HG02623 (cell line): ENCODE results near the gene LYPD6B.

Source experiments
- ATAC-seq: cut with Tn5 transposase; IDR thresholded peaks from one replicate; pipeline ENCODE4 v1.9.1; 2021; ENCODE audit warnings: moderate library complexity; ENCODE audit not compliant: unreplicated experiment

LYPD6B gene

GRCh38 chr2:149104221-149104620, 65.7 kb downstream of the LYPD6B start:
- no peak for ATAC-seq

DNA sequence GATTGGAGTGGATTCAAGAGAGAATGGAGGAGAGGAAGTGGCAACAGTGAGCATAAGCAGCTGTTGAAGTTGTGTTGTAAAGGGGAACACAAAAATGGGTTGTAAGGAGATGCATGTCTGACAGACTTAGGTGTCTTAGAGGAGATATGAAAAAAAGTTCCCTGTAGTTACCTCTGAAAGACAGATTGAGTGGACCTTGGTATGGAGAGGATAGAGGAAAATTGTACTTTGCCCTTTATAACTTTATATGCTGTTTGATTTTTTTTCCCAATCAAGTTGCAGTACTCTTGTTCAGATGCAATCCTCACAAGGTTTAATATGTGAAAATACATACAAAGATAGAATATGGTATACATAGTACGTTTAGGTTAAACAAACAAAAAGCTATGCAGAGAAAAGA, 73.6 kb downstream of the LYPD6B start:
- no peak for ATAC-seq

DNA sequence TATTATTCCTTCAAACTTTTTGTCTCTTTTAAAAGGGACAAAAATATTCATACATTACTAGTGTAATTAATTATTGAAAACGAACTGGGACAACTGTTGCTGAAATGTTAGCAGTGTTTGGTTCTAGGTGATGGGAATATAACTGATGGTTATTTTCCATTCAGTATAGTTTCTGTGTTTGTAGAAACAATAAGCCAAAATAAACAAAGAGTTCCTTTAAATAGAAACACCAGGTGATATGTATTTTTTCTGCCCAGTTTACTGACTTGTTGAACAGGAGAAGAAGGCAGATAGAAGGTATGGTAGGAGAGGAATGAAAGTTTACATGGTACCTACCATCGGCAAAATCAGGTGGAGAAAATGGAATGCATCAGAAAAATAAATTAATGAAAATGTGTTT, 74.2 kb downstream of the LYPD6B start:
- ATAC-seq, result no peak

DNA sequence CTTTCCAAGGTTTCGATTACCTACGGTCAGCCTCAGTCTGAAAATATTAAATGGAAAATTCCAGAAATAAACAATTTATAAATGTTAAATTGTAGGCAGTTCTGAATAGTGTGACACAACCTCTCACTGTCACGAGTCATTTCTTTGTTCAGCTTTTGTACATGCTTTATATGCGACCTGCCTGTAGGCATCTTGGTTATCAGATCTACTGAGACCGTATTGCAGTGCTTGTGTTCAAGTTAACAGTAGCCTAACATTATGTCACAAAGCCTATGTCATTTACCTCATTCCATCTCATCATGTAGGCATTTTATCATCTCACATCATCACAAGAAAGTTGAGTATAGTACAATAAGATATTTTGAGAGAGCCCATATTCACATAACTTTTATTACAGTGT, 77.3 kb downstream of the LYPD6B start:
- no peak for ATAC-seq

GRCh38 chr2:149119368-149119767, 80.9 kb downstream of the LYPD6B start:
- no peak for ATAC-seq

DNA sequence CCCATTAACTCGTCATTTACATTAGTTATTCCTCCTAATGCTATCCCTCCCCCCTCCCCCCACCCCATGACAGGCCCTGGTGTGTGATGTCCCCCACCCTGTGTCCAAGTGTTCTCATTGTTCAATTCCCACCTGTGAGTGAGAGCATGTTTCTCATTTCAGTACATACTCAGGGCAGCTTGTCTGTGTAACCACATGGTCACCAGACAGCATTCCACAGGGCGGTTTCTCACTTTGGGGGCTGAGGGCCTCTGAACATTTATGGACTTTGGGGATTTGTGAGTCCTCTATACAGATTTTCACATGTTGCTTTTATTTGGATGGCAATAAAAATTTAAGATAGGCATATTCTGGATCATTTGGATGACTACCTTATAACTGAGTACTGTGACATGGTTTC, 84.0 kb downstream of the LYPD6B start:
- no peak for ATAC-seq

DNA sequence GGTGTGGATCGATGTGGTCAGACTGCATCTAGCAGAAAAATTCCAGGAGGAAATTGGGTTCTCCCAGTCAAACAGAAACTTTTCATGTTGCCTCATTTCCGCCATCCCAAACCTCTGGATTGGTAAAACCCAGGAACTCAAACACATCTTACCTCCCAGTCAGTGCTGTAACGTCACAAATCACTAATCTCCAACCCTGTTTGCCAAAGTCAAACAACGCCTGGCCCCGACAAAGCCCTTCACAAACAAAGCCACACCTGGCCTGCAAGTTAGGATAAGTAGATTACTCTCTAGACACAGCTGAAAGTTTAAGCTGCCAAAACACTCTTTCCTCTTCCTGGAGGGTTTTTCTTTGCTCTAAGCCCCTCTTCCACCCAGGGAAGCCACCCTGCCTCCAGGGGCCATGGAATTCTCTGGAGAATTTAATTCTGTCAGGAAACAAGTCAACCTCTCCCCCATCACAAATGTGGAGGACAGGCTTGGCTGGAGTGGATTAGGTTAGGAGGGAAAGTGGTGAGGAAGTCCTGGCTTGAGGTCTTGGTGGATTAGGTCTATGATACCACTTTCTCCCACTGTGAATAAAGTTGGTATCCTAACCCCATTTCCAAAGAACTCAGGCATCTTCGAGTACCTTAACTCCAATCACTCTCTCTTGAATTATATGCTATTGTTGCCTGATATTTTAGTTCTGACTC, 86.7 kb downstream of the LYPD6B start:
- ATAC-seq, result no peak

- no peak for ATAC-seq
Measured at GRCh38 chr2:149129433-149129832, 90.9 kb downstream of the LYPD6B start.

- no peak for ATAC-seq
Measured at GRCh38 chr2:149132339-149132738, 93.8 kb downstream of the LYPD6B start.

- no peak for ATAC-seq
Measured at GRCh38 chr2:149132901-149133300, 94.4 kb downstream of the LYPD6B start.

GRCh38 chr2:149134335-149134923, 95.9 kb downstream of the LYPD6B start:
- ATAC-seq, result no peak

- ATAC-seq, result no peak
Measured at GRCh38 chr2:149136111-149136510, 97.6 kb downstream of the LYPD6B start.

DNA sequence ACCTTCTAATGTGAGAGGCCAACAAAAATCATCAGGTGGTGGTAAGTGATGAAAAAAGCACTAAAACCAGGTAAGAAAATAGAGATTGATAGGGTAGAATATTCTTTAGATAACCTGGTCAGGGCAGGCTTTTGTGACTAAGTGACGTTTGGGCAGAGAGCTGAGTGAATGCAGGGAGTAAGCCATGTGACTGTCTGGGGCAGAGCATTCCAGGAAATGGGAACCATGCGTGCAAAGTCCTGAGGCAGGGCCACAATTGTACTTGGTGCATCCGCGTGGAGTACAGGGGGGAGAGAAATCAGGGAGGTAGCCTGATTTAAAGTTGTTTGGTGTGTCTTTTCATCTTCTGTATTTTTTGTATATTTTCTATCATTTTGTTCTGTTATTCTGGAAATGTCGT, 102.5 kb downstream of the LYPD6B start:
- no peak for ATAC-seq

GRCh38 chr2:149143734-149144133, 105.2 kb downstream of the LYPD6B start:
- no peak for ATAC-seq

- no peak for ATAC-seq
Measured at GRCh38 chr2:149145314-149146295, 107.1 kb downstream of the LYPD6B start.

- no peak for ATAC-seq
Measured at GRCh38 chr2:149146876-149147275, 108.4 kb downstream of the LYPD6B start.

- no peak for ATAC-seq
Measured at GRCh38 chr2:149148194-149149006, 109.9 kb downstream of the LYPD6B start.

GRCh38 chr2:149149007-149149297, 110.5 kb downstream of the LYPD6B start:
- no peak for ATAC-seq

- ATAC-seq, result no peak
Measured at GRCh38 chr2:149152469-149152953, 114.0 kb downstream of the LYPD6B start.

- no peak for ATAC-seq
Measured at GRCh38 chr2:149155196-149155969, 116.9 kb downstream of the LYPD6B start.
